Measurements from ENCODE around the gene ARHGEF7.

The ARHGEF7 gene

GRCh38 chr13:111344471-111345191 is 229.5 kb downstream of the ARHGEF7 start:
- DNase-seq (ENCODE audit: low read depth in 2 of 2), result no peak

- DNase-seq (ENCODE audit: low read depth in 2 of 2), result no peak
These were observed 230.6 kb downstream of the ARHGEF7 start for GRCh38 chr13:111345682-111346081.

- DNase-seq (ENCODE audit: low read depth in 2 of 2), result no peak
These were observed 231.1 kb downstream of the ARHGEF7 start for GRCh38 chr13:111346101-111346680.

GRCh38 chr13:111347438-111347837 is 232.3 kb downstream of the ARHGEF7 start:
- DNase-seq (ENCODE audit: low read depth in 2 of 2), result no peak

GRCh38 chr13:111353508-111353907 is 238.4 kb downstream of the ARHGEF7 start:
- no peak for DNase-seq (ENCODE audit: low read depth in 2 of 2)

- no peak for DNase-seq (ENCODE audit: low read depth in 2 of 2)
These were observed 239.7 kb downstream of the ARHGEF7 start for GRCh38 chr13:111354789-111355188.
